ENCODE data around the gene CD81. TPM values are rescaled to one million over a fixed set of nuclear protein-coding genes. Genes with fewer than 3 reads are reported as not detected.

The CD81 gene
- total RNA-seq, 1 donor from 2014 or later: 350 TPM

DNA sequence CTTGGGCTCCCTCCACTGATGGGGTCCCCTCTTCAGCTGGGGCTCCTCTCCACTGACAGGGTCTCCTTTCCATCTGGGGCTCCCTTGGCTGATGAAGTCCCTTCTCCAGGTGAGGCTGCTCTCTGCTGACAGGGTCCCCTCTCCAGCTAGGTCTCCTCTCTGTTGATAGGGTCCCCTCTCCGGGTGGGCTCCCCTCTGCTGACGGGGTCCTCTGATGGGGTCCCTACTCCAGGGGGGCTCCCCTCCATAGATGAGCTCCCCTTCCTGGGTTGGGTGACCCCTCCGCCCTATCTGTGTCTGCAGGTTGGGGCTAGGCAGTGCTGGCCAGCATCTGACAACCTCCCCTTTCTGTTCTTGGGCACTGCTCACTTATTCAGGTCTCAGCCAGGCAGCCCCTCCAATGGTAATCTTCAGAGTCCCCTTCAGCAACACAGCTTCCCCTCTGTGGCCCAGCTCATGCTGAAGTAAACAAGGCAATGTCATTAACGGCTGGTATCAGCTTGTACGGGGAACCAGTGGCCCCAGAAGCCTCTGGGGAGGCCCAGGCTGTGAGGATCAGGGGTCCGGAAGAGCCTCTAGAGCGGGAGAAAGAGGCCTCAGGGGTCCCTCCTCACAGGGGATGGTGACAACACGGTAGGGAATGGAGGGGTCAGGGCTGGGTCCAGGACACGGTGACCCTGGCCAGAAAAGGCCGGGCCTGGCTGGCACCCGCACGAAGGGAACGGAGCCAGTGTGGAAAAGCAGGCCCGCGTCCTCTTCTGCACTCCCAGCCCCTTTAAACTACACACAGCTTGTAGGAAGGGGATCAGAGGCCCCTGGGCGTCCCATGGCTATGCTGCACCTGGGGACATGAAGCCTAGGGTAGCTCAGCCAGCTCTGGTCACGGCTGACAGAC is 9.6 kb upstream of the CD81 start:
- Mint-ChIP-seq H3K27me3 (no peaks in the 10 kb centered on the region), H3K9me3 (no peaks in the 10 kb centered on the region), H3K4me1 (ENCODE audit: unreplicated experiment) (no peaks in the 10 kb centered on the region), H3K27ac (no peak overlapping the region), H3K36me3 (no peaks in the 10 kb centered on the region), H3K4me3 (no peak overlapping the region)
- TF ChIP-seq, protein P1, sequence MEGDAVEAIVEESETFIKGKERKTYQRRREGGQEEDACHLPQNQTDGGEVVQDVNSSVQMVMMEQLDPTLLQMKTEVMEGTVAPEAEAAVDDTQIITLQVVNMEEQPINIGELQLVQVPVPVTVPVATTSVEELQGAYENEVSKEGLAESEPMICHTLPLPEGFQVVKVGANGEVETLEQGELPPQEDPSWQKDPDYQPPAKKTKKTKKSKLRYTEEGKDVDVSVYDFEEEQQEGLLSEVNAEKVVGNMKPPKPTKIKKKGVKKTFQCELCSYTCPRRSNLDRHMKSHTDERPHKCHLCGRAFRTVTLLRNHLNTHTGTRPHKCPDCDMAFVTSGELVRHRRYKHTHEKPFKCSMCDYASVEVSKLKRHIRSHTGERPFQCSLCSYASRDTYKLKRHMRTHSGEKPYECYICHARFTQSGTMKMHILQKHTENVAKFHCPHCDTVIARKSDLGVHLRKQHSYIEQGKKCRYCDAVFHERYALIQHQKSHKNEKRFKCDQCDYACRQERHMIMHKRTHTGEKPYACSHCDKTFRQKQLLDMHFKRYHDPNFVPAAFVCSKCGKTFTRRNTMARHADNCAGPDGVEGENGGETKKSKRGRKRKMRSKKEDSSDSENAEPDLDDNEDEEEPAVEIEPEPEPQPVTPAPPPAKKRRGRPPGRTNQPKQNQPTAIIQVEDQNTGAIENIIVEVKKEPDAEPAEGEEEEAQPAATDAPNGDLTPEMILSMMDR (conservative IDR thresholded peaks at IDR 0.05): no peak
- no peak for DNase-seq (ENCODE audit: extremely low spot score, unreplicated experiment)

DNA sequence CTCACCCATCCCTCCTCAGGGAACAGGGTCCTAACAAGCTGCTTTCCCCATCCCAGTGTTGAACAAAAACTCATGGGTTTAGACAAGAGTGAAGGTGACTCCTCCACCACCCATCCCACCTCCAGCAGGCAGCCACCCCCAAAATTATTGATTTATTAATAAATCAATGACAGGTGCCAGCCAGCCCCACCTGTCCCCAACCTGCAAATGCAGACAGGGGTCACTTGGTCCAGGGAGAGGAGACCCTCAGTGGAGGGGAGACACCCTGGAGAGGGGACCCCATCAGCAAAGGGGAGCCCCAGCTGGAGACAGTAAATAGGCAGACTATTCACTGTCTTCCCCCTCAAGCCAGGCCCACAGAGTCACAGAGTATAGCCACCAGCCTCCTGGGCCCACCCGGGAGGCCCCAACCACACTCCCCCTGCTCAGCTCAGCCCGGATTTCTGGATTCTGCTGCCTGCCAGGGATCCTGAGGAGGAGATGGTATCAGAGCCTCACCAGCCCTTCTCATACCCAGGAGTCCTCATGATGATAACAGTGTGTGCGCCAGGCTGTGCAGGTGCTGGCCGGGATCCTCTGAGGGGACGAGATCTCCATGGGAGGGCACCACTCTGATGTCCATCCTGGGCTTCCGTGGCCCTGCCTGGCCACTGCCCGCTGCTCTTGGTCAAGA is 8.8 kb upstream of the CD81 start:
- no peaks in the 10 kb centered on the region for H3K9me3 Mint-ChIP-seq
- H3K27me3 Mint-ChIP-seq: no peaks in the 10 kb centered on the region
- H3K4me1 Mint-ChIP-seq (ENCODE audit: unreplicated experiment): no peaks in the 10 kb centered on the region
- H3K36me3 Mint-ChIP-seq: no peaks in the 10 kb centered on the region
- TF ChIP-seq, protein P1 (conservative IDR thresholded peaks at IDR 0.05): no peak
- no peak overlapping the region for H3K27ac Mint-ChIP-seq
- no peak for DNase-seq (ENCODE audit: extremely low spot score, unreplicated experiment)
- H3K4me3 Mint-ChIP-seq: no peak overlapping the region

DNA sequence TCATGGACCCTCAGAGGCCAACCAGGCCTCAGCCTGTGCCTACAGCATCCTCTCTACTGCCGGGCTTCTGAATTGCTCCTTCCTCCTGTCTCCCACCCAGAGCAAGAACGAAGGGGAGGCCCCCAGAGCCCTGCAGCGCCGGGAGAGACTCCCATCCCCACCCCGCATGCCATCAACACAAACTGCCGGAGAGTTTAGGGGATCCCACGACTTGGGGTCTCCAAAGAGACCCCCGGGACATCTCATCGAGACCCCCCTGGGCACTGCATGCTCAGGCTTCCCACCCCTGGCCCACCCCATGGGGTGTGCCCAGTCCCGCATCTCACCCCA is 8.3 kb upstream of the CD81 start:
- Mint-ChIP-seq H3K36me3 (no peaks in the 10 kb centered on the region), H3K9me3 (no peaks in the 10 kb centered on the region), H3K27me3 (no peaks in the 10 kb centered on the region), H3K27ac (no peak overlapping the region), H3K4me1 (ENCODE audit: unreplicated experiment) (no peaks in the 10 kb centered on the region), H3K4me3 (no peak overlapping the region)
- DNase-seq (ENCODE audit: extremely low spot score, unreplicated experiment): no peak
- TF ChIP-seq, protein P1 (conservative IDR thresholded peaks at IDR 0.05): no peak

DNA sequence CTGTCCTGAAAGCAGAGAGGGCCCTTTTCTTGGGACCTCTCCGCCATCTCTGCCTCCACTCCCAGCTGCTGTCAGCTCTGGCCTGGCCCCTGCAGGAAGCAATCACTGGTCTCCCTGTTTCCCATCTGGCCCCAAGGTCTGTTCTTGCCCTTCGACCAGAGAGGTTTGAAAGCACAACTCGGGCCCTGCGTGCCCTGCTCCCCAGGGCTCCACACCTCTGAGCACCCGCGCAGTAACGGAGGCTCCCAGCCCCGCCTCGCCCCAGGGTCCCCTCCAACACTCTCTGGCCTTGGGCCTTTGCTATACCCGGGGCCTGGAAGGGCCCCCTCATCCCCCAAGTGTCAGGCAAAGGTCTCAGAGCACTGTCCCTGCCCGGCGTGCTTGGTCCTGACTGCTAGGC is 7.8 kb upstream of the CD81 start:
- Mint-ChIP-seq H3K27me3 (no peaks in the 10 kb centered on the region), H3K4me3 (no peak overlapping the region), H3K27ac (no peak overlapping the region), H3K4me1 (ENCODE audit: unreplicated experiment) (no peaks in the 10 kb centered on the region), H3K9me3 (no peaks in the 10 kb centered on the region), H3K36me3 (no peaks in the 10 kb centered on the region)
- no peak for DNase-seq (ENCODE audit: extremely low spot score, unreplicated experiment)
- TF ChIP-seq, protein P1 (conservative IDR thresholded peaks at IDR 0.05): no peak

DNA sequence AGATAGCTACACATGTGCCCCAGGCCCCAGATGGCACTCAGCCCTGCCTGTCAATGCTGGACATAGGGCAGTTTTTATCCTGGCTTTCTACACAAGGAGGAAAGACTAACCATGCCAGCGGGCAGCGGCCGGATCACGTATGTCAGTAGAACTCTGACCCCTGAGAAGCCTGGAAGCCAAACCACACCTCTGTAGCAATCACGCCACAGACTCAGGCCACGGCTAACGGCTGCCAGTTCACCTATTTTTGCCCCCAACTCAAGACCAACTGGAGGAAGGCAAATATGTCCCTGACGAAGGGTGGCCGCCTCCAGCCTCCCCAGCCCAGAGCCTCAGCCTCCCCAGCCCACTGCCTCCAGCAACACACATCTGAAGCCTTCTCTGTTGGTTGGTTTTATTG is 7.2 kb upstream of the CD81 start:
- H3K36me3 Mint-ChIP-seq: no peaks in the 10 kb centered on the region
- no peaks in the 10 kb centered on the region for H3K4me1 Mint-ChIP-seq (ENCODE audit: unreplicated experiment)
- no peaks in the 10 kb centered on the region for H3K27me3 Mint-ChIP-seq
- TF ChIP-seq, protein P1 (conservative IDR thresholded peaks at IDR 0.05): no peak
- H3K9me3 Mint-ChIP-seq: no peaks in the 10 kb centered on the region
- H3K27ac Mint-ChIP-seq: no peak overlapping the region
- no peak for DNase-seq (ENCODE audit: extremely low spot score, unreplicated experiment)
- no peak overlapping the region for H3K4me3 Mint-ChIP-seq

Measured in type B pancreatic cell (in vitro differentiated cells).